ENCODE data around the gene SLC37A3. TPM values are rescaled to one million over a fixed set of nuclear protein-coding genes. Genes with fewer than 3 reads are reported as not detected.

The SLC37A3 gene
- total RNA-seq, 1 experiment from 2014 or later: 52.7 TPM

DNA sequence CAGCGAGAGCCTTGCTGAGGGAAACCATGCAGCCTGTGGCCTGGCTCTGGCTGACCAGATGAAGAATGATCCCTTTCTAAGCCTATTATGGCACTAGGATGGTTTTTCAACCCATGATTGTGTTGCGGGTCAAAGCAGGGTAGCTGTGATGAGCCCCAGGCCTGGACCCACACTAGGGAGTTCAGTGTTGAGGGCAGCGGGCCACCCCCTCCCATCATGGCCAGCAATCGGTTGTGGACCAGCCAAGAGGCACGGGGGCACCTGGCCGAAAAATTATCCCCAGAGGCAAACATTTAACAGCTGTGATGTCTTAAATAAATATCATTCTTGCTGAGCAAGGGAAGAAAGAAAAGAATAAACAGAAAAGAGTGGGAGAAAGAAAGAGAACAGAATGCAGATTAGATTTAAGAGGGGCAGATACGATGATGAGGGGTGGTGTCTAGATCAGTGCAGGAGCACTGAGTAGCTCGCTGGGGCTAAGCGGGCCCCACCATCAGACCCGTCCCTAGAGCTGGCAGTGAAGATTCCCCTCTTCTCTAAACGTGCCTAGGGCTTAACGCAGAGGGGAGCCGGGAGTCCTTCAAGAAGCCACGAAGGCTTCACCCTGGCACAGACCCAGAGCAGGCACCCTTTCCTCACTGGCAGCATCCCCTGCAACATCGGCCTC, 82.7 kb downstream of the SLC37A3 start:
- Histone ChIP-seq H3K4me1 (ENCODE audit: insufficient read depth, low read length) (no peaks in the 10 kb centered on the region), H2AK5ac (ENCODE audit: insufficient read length, low read length) (no peak overlapping the region), H3K27me3 (ENCODE audit: insufficient read depth, low read length) (no peaks in the 10 kb centered on the region), H3K18ac (ENCODE audit: insufficient read length, low read depth, low read length) (no peak overlapping the region), H2BK120ac (ENCODE audit: low read depth, low read length, poor library complexity, severe bottlenecking) (no peak overlapping the region), H2AFZ (ENCODE audit: low read length) (no peak overlapping the region), H3K23me2 (ENCODE audit: insufficient read length, low read depth, low read length, poor library complexity, severe bottlenecking) (no peaks in the 10 kb centered on the region), H3T11ph (ENCODE audit: low read length) (no peak overlapping the region), H2BK5ac (ENCODE audit: insufficient read length, low read length) (no peak overlapping the region), H3K56ac (ENCODE audit: insufficient read length, low read depth, low read length) (no peak overlapping the region), H3K79me2 (ENCODE audit: insufficient read depth, low read length) (no peaks in the 10 kb centered on the region), H4K5ac (ENCODE audit: insufficient read length, low read depth, low read length) (no peak overlapping the region), H4K8ac (replicated peaks; ENCODE audit: insufficient read length, low read depth, low read length) (no peak overlapping the region), H2BK12ac (ENCODE audit: insufficient read length, low read depth, low read length) (no peak overlapping the region), H3K23ac (ENCODE audit: insufficient read length, low read depth, low read length) (no peak overlapping the region), H3K4ac (ENCODE audit: low read depth, low read length) (no peak overlapping the region), H2BK20ac (ENCODE audit: low read depth, low read length, poor library complexity, severe bottlenecking) (no peak overlapping the region), H4K91ac (ENCODE audit: insufficient read length, low read depth, low read length) (no peak overlapping the region), H2BK15ac (ENCODE audit: low read depth, low read length) (no peak overlapping the region), H4K20me1 (ENCODE audit: control insufficient read depth, insufficient read depth, insufficient read length) (no peaks in the 10 kb centered on the region), H3K9me3 (ENCODE audit: control insufficient read depth, low read depth, low read length) (peaks cover 5% of the 10 kb centered on the region), H3K14ac (ENCODE audit: insufficient read depth, low read length) (no peak overlapping the region; the same call in 1 of the 2 replicates), H3K79me1 (ENCODE audit: insufficient read depth, low read depth, low read length, poor library complexity, severe bottlenecking) (no peaks in the 10 kb centered on the region), H3K9ac (ENCODE audit: extremely low read depth, insufficient read length, low read length) (no peak overlapping the region), H3K4me2 (ENCODE audit: insufficient read depth, insufficient read length, low read length) (no peak overlapping the region), H3K27ac (ENCODE audit: insufficient read length, low read depth, low read length) (no peak overlapping the region)
- H3K4me1 Mint-ChIP-seq: peaks cover 2 to 3% of the 10 kb centered on the region in 2 experiments
- DNase-seq: no peak
- H3K4me3 Mint-ChIP-seq: no peak overlapping the region
- H3K9me3 Mint-ChIP-seq: peaks cover 16 to 18% of the 10 kb centered on the region in 2 experiments
- H3K27ac Mint-ChIP-seq: peak overlapping the region in 1 of 3 experiments; percentile 57; a peak in 1 of 7 replicates
- peaks cover 14 to 23% (median 18%) of the 10 kb centered on the region in 3 experiments for H3K36me3 Mint-ChIP-seq (ENCODE audit: insufficient read depth in 1 of 3, low read depth in 3 of 3)
- H3K27me3 Mint-ChIP-seq (ENCODE audit: low read depth): no peaks in the 10 kb centered on the region; the same call in 1 of the 2 replicates
- TF ChIP-seq, protein P1, sequence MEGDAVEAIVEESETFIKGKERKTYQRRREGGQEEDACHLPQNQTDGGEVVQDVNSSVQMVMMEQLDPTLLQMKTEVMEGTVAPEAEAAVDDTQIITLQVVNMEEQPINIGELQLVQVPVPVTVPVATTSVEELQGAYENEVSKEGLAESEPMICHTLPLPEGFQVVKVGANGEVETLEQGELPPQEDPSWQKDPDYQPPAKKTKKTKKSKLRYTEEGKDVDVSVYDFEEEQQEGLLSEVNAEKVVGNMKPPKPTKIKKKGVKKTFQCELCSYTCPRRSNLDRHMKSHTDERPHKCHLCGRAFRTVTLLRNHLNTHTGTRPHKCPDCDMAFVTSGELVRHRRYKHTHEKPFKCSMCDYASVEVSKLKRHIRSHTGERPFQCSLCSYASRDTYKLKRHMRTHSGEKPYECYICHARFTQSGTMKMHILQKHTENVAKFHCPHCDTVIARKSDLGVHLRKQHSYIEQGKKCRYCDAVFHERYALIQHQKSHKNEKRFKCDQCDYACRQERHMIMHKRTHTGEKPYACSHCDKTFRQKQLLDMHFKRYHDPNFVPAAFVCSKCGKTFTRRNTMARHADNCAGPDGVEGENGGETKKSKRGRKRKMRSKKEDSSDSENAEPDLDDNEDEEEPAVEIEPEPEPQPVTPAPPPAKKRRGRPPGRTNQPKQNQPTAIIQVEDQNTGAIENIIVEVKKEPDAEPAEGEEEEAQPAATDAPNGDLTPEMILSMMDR (conservative IDR thresholded peaks at IDR 0.05): no peak
- WGBS (ENCODE audit: extremely low coverage, insufficient read length, low lambda C conversion rate): no CpG with 5 or more reads among the region's 15 CpGs

All from H9 (cell line).